ENCODE data around the gene DNASE2B.

The DNASE2B gene

DNA sequence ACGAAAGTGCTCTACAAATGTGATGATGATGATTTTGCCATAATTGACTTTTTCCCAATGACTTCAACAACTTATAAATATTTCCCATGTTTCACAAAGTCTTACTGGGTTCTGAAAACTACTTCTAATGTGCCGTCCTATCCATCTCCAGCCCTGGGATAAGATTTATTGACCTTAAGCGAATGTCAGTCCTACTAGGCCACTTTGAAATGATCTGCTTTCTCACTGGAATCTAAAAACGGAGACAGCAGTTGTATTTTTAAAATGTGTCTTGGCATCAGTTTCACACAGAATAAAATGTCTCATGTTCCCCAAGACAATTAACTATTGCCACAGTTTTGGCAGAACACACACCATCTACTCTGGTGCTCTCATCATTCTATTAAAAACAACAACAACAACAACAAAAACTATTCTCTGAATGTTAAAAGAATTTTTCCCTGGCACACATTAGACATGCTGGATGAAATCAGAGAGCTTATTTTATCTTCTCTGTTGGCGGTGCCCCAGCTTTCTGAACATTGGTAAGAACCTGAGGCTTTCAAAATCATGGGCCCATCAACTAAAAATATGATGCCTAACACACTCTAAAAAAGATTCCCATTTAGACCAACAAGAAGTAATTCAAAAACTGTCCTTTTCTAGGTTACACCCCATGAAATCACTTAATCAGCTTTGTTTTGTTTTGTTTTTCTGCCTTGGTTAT lies 23.1 kb upstream of the DNASE2B start:
- DNase-seq (ENCODE audit: low read depth, low spot score), result no peak

- DNase-seq (ENCODE audit: low read depth, low spot score), result no peak
Observed at GRCh38 chr1:84376000-84376910, 22.0 kb upstream of the DNASE2B start.

DNA sequence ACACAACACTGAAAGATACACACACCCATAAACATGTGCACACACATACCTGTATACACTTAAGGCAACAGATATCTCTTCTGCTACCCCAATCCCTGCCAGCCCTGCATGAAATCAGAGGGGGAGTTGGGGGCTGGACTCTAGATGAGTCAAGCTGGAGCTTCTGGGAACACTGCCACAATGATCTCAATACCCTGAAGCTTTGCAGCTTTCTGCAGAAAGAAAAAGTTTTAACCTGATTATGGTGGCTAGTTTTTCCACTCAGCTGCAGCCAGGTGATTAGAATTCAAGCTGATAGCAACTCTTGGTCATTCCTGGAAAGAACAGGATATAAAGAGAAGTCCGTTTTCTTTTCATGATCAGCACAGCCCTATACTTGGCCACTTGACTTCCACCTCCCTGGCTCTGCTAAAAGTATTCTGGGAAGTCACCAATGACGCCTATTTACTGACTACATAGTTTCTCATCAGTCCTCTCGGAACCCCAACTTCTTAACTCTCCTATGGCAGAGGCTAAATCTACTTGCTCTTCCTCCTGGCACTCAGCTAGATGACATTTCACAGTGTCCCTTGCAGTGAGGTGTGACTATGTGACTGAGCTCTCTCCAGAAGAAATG lies 20.7 kb upstream of the DNASE2B start:
- DNase-seq (ENCODE audit: low read depth, low spot score), result no peak

DNA sequence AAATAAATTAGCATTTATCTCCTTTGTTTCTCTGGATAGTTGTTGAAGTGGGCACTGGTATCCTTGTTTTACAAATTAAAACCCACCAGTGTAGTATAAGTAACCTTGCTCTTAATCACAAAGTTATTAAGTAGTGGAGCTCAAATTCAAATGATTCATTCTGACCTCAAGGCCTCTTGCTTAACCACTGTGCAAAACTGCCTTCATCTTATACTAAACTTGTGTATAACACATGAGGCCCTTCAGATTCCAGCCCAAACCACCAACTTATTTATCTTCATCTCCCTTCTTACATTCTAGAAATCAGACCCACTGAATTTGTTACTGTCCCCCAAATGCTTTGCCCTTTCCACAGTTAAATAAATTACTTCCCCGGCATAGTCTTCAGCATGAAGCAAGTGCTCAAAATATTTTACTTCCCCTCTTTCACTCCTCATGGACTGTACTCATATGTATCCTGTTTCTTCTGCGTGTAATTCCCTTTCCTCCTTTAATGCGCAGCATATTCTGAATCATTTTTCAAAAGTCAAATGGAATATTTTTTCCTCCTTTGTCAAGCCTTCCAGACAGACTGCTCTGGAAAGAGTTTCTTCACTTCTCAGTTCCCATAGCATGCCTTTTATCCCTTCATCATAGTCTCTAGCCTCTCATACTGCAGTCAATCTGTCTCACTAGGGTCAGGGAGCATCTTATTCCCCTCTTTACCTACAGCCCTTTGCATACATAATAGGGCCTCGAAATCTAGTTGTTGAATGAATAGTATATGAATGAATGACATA lies 19.0 kb upstream of the DNASE2B start:
- DNase-seq (ENCODE audit: low read depth, low spot score), result no peak

DNA sequence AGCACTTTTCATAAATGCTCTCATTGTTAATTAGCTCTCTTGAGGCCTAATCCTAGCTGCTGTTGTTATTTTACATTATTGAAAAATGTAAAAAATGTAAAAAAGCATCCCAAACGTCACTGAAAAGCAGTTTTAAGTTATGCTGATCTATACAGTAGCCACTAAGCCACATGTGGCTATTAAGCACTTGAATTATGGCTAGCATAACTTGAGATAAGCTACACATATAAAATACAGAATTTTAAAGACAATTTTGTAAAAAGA lies 18.4 kb upstream of the DNASE2B start:
- no peak for DNase-seq (ENCODE audit: low read depth, low spot score)

DNA sequence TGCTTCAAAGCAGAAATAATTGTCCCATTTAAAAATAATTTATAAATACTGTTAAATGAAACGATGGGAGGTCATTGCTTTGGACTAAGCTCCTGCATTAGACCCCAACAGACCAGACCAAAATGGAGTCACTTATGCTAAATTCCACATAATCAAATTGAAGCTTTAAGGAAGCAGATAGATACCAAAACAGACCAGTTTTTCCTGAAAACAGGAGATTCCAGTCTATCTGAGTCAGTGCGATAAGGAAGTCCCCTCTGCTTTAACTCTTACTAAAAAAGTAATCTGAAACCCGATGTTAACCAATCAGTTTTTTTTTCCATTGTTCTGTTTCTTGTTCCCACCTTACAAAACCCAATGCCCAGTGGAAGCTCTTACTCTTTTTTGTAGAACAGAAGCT lies 16.2 kb upstream of the DNASE2B start:
- DNase-seq (ENCODE audit: low read depth, low spot score), result no peak

GRCh38 chr1:84385347-84385746 lies 12.9 kb upstream of the DNASE2B start:
- DNase-seq (ENCODE audit: low read depth, low spot score), result no peak

GRCh38 chr1:84386716-84387479 lies 11.4 kb upstream of the DNASE2B start:
- no peak for DNase-seq (ENCODE audit: low read depth, low spot score)

DNA sequence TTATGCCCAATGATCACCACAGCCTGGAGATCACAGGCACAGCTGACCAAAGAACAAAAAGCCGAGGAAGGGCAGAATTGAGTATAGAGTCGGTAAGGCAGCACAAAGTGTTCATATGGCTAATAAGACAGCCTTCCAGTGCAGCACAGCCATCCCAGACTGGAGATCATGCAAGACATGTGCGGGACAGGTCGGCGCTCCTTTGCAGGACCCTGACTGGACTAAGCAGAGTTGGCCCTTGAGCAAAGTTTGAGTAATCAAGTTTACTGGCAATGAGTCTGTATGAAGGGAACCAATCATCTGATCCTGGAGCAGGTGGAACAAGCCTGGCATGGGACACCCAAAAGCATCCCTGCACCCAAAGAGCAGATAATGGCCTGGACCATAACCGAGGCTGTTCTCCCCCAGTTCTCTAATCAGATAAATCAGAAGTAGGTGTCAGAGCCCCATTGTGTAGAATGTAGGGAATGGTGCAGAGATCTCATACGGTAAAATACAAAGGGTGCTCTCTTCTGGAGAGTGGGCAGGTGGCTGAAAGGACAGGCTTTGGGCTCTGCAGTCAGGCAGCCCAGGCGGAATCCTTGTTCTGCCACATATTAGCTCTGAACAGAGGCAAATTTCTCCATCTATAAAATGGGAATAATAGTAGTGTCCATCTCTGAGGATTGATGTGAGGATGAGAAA lies 10.7 kb upstream of the DNASE2B start:
- DNase-seq (ENCODE audit: low read depth, low spot score), result no peak

DNA sequence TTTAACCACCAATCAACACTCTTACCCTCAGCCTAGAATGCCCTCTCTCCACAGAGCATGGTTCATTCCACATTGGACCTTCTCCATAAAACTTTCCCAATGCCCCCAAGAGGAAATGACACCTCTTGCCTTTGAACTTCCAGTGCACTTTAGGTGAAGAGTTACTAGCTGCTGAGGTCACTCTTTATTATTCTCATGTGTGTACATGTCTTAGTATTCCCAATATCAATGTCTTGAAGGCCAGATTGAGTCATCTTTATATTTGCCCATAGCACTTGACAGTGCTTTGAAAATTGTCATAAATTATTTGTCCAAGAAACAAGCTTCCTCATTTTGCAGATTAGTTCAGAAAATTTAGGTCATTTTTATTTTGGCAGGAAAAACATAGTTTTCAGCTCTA lies 8.1 kb upstream of the DNASE2B start:
- DNase-seq (ENCODE audit: low read depth, low spot score), result no peak

DNA sequence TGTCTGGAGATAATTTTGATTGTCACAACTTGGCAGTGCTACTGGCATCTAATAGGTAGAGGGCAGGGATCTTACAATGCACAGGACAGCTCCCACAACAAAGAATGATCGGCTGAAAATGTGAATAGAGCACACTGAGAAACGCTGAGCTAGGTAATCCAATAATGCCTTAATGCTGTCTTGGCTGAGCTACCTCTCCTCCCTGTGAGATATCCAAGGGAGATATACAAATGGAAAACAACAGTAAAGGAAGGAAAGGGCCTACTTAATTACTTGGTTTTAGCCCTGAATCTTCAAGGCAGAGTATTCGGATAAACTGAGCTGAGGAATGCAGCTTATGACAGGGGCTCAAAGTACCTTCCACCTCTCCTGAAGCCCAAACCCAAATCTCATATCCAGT lies 2.9 kb downstream of the DNASE2B start:
- DNase-seq (ENCODE audit: low read depth, low spot score), result no peak

- no peak for DNase-seq (ENCODE audit: low read depth, low spot score)
Observed at GRCh38 chr1:84402060-84402459, 3.8 kb downstream of the DNASE2B start.

DNA sequence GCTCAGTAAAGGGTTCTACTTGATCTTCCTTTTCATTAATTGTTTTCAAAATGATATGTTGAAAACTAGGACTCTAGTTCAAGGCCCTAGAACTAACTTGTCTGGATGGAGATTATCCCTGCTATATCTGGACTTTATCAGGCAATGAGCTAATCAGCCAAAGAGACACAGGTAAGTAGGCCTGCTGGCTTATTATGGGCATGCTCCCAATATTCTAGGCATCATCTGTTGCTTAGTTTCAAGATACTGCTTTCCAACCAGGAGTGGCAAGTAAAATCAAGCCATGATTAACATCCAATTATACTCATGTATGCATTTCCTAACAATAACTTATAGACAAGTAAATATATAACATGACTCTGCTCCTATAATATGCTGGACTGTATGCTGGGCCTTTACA lies 4.2 kb downstream of the DNASE2B start:
- no peak for DNase-seq (ENCODE audit: low read depth, low spot score)

- DNase-seq (ENCODE audit: low read depth, low spot score), result no peak
Observed at GRCh38 chr1:84403347-84403746, 5.1 kb downstream of the DNASE2B start.

DNA sequence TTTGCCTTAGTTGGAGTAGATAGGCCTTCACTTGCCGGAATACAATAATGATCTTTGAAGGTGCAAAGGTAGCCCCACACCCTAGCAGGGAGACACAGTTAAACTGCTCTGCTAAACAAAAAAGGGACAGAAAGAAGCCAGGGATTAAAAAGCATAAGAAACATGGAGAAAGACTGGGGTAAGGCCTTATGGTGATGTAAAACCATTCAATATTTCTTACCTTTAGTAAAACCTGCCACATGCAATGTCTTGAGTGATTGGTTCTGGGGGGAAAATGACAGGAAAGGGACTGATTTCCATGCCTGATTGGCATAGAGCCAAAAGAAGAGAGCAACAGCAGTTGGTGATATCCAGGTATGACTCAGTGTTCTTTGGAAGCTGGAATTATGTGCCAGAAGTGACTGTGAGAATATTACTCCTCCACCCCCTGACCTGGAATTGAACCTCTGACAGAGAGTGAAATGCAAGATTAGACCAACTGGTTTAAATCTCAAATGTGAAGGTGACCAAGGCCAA lies 8.1 kb downstream of the DNASE2B start:
- no peak for DNase-seq (ENCODE audit: low read depth, low spot score)

GRCh38 chr1:84407524-84407923 lies 9.2 kb downstream of the DNASE2B start:
- DNase-seq (ENCODE audit: low read depth, low spot score), result no peak

GRCh38 chr1:84407958-84408422 lies 9.7 kb downstream of the DNASE2B start:
- DNase-seq (ENCODE audit: low read depth, low spot score), result no peak

- no peak for DNase-seq (ENCODE audit: low read depth, low spot score)
Observed at GRCh38 chr1:84409888-84410287, 11.6 kb downstream of the DNASE2B start.

DNA sequence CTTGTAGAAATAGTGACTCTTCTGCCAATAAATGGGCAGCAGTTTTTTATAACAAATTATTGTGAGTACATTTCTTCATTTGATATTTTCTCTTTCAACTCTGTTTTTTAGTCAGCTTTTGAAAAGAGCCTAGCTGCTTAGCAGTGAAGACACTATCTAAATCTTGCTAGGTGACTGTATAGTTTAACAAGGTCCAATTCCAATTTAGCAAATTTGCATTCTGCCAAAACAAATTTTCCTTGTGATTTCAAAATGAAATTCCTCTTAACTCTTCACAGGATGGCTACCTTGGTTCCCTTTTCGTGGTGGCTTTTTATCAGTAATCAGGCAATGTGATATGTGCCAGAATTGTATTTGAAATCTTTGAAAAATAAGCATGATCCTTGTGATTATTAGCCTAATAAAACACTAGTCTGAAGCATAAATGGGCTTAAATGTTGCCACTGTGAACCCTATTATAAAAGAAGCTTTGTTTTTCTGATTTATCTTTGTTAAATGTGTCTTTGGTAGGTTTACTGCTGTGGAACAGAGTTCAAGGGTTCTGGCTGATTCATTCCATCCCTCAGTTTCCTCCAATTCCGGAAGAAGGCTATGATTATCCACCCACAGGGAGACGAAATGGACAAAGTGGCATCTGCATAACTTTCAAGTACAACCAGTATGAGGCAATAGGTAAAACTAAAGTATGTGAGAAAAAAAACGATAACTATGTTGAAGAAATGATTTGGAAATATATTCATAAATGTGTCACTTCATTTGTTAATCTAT lies 12.2 kb downstream of the DNASE2B start:
- DNase-seq (ENCODE audit: low read depth, low spot score), result no peak
